Measurements from ENCODE around the gene PDE10A. TPM values are rescaled to one million over a fixed set of nuclear protein-coding genes. Genes with fewer than 3 reads are reported as not detected.
"Not testable (repeated sequence)": the region's sequence is repeated elsewhere in the genome, so short reads cannot be mapped to it uniquely, and the experiment has no call there.

Gene PDE10A
- total RNA-seq, 1 donor from 2014 or later: 5.4 TPM

DNA sequence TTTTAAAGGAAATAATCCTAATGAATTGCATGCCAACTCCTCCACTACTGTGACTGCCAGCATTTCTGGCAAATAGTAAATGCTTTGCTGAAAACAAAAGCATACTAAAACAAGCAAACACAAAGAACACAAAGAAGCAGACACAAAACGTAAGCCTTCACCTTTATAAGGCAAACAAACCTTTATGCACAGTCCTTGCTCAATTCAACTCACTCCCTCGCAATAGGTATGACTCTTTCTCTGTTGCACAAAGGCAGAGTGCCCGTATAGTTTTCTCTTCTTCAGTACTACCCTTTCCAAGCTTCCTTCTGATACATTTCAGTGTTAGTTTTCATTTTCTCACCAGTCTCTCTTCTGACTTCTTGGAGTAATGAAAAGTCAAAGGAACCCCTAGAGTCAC is 63.9 kb downstream of the PDE10A start:
- H3K4me3 Mint-ChIP-seq (ENCODE audit: unreplicated experiment): no peak overlapping the region
- H3K36me3 Mint-ChIP-seq (ENCODE audit: low read depth, unreplicated experiment): no peaks in the 10 kb centered on the region
- Histone ChIP-seq H3K36me3 (ENCODE audit: insufficient read depth, low read length) (no peaks in the 10 kb centered on the region), H2AFZ (ENCODE audit: low read depth, low read length) (no peak overlapping the region), H3K9ac (ENCODE audit: low read length) (no peak overlapping the region), H3K79me2 (ENCODE audit: insufficient read depth, low read length) (peaks cover 3% of the 10 kb centered on the region), H3K27me3 (ENCODE audit: insufficient read depth, low read length) (no peaks in the 10 kb centered on the region), H3K4me1 (ENCODE audit: insufficient read depth, low read length) (no peaks in the 10 kb centered on the region), H3K4me3 (ENCODE audit: insufficient read depth, low read depth, low read length) (no peak overlapping the region), H3K9me3 (ENCODE audit: insufficient read depth, low read depth, low read length) (no peaks in the 10 kb centered on the region), H4K20me1 (ENCODE audit: insufficient read depth, low read length) (no peaks in the 10 kb centered on the region), H3K4me2 (ENCODE audit: low read length) (no peak overlapping the region), H3K27ac (ENCODE audit: low read depth, low read length) (no peak overlapping the region)
- no peak for FAIRE-seq
- TF ChIP-seq, protein P1, sequence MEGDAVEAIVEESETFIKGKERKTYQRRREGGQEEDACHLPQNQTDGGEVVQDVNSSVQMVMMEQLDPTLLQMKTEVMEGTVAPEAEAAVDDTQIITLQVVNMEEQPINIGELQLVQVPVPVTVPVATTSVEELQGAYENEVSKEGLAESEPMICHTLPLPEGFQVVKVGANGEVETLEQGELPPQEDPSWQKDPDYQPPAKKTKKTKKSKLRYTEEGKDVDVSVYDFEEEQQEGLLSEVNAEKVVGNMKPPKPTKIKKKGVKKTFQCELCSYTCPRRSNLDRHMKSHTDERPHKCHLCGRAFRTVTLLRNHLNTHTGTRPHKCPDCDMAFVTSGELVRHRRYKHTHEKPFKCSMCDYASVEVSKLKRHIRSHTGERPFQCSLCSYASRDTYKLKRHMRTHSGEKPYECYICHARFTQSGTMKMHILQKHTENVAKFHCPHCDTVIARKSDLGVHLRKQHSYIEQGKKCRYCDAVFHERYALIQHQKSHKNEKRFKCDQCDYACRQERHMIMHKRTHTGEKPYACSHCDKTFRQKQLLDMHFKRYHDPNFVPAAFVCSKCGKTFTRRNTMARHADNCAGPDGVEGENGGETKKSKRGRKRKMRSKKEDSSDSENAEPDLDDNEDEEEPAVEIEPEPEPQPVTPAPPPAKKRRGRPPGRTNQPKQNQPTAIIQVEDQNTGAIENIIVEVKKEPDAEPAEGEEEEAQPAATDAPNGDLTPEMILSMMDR (IDR thresholded peaks at IDR 0.05; ENCODE audit: insufficient read depth, low read depth, low read length): no peak
- no peak for TF ChIP-seq EZH2 (IDR thresholded peaks at IDR 0.05; ENCODE audit: insufficient read depth, low read length)
- DNase-seq (ENCODE audit: low read depth): no peak
- no peaks in the 10 kb centered on the region for H3K9me3 Mint-ChIP-seq (ENCODE audit: unreplicated experiment)
- peaks cover 3% of the 10 kb centered on the region for H3K27me3 Mint-ChIP-seq (ENCODE audit: low read depth, unreplicated experiment)
- H3K27ac Mint-ChIP-seq (ENCODE audit: unreplicated experiment): no peak overlapping the region
- no peaks in the 10 kb centered on the region for H3K4me1 Mint-ChIP-seq (ENCODE audit: low read depth, unreplicated experiment)

DNA sequence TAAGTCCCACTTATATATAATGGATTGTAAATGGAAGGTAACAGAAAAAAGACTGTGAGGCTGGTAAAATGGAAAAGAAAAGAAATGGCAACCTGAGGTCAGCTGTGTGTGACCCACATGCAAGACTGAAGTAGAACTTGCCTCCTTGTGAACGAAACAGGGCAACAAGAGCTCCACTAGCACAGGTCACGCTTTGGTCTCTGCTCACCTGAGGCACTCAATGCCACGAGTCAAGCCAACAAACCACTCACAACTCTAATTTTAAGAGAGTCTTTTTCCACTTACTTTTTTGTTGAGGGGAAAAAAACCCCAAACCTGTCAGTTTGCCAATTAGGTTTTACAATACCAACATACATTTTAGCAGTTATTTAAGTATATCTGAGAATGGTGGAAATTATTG is 65.2 kb downstream of the PDE10A start:
- Histone ChIP-seq H3K4me1 (ENCODE audit: insufficient read depth, low read length) (no peaks in the 10 kb centered on the region), H3K36me3 (ENCODE audit: insufficient read depth, low read length) (no peaks in the 10 kb centered on the region), H3K79me2 (ENCODE audit: insufficient read depth, low read length) (peaks cover 3% of the 10 kb centered on the region), H3K9ac (ENCODE audit: low read length) (no peak overlapping the region), H3K9me3 (ENCODE audit: insufficient read depth, low read depth, low read length) (no peaks in the 10 kb centered on the region), H3K27ac (ENCODE audit: low read depth, low read length) (no peak overlapping the region), H3K4me2 (ENCODE audit: low read length) (no peak overlapping the region), H3K27me3 (ENCODE audit: insufficient read depth, low read length) (no peaks in the 10 kb centered on the region), H4K20me1 (ENCODE audit: insufficient read depth, low read length) (no peaks in the 10 kb centered on the region), H3K4me3 (ENCODE audit: insufficient read depth, low read depth, low read length) (no peak overlapping the region), H2AFZ (ENCODE audit: low read depth, low read length) (no peak overlapping the region)
- TF ChIP-seq, protein P1 (IDR thresholded peaks at IDR 0.05; ENCODE audit: insufficient read depth, low read depth, low read length): no peak
- TF ChIP-seq EZH2 (IDR thresholded peaks at IDR 0.05; ENCODE audit: insufficient read depth, low read length): no peak
- DNase-seq (ENCODE audit: low read depth) (no peak), FAIRE-seq (no peak)
- Mint-ChIP-seq H3K36me3 (ENCODE audit: low read depth, unreplicated experiment) (no peaks in the 10 kb centered on the region), H3K4me3 (ENCODE audit: unreplicated experiment) (no peak overlapping the region), H3K9me3 (ENCODE audit: unreplicated experiment) (peaks cover 3% of the 10 kb centered on the region), H3K27me3 (ENCODE audit: low read depth, unreplicated experiment) (peaks cover 3% of the 10 kb centered on the region), H3K4me1 (ENCODE audit: low read depth, unreplicated experiment) (no peaks in the 10 kb centered on the region), H3K27ac (ENCODE audit: unreplicated experiment) (no peak overlapping the region)

DNA sequence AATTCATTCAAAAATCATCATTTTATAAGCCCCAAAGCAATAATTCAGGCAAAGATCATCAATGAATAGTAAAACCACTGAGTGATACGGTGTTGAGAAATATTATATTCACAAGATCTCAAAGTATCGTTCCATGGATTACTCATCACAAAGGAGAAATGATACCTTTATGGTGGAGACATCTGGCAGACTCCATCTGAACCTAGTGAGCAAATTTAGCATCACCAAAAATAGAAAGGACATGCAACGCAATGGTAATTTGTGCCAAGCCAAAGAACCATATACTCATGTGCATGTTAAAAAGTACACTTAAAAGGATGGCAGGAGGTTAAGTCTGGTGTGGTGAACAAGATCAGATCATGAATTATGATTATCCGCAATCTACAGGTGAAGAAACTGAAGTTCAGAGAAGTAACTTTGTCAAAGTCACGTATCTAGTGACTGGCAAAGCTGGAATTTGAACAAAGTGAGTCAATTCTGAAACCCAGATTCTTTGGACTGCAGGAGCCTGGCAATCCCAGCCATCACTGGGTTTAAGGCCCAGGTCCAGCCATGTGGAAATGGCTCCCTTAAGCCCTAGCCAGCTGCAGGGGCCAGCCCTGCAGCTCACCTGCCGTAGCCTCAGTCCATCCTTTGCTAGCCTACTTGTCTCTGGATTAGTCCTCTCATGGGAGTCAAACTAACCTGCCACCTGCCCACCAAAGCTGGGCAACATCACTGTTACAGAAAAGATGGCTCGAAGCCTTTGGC is 68.3 kb downstream of the PDE10A start:
- H3K9me3 Mint-ChIP-seq (ENCODE audit: unreplicated experiment): peaks cover 3% of the 10 kb centered on the region
- Histone ChIP-seq H3K9me3 (ENCODE audit: insufficient read depth, low read depth, low read length) (no peaks in the 10 kb centered on the region), H4K20me1 (ENCODE audit: insufficient read depth, low read length) (no peaks in the 10 kb centered on the region), H3K36me3 (ENCODE audit: insufficient read depth, low read length) (no peaks in the 10 kb centered on the region), H3K27me3 (ENCODE audit: insufficient read depth, low read length) (no peaks in the 10 kb centered on the region), H3K4me1 (ENCODE audit: insufficient read depth, low read length) (no peaks in the 10 kb centered on the region), H3K79me2 (ENCODE audit: insufficient read depth, low read length) (no peaks in the 10 kb centered on the region), H2AFZ (ENCODE audit: low read depth, low read length) (no peak overlapping the region), H3K9ac (ENCODE audit: low read length) (no peak overlapping the region), H3K4me3 (ENCODE audit: insufficient read depth, low read depth, low read length) (no peak overlapping the region), H3K4me2 (ENCODE audit: low read length) (no peak overlapping the region), H3K27ac (ENCODE audit: low read depth, low read length) (no peak overlapping the region)
- H3K4me1 Mint-ChIP-seq (ENCODE audit: low read depth, unreplicated experiment): no peaks in the 10 kb centered on the region
- no peak overlapping the region for H3K27ac Mint-ChIP-seq (ENCODE audit: unreplicated experiment)
- H3K36me3 Mint-ChIP-seq (ENCODE audit: low read depth, unreplicated experiment): no peaks in the 10 kb centered on the region
- no peak for TF ChIP-seq EZH2 (IDR thresholded peaks at IDR 0.05; ENCODE audit: insufficient read depth, low read length)
- TF ChIP-seq, protein P1 (IDR thresholded peaks at IDR 0.05; ENCODE audit: insufficient read depth, low read depth, low read length): no peak
- DNase-seq (ENCODE audit: low read depth) (no peak), FAIRE-seq (no peak)
- no peaks in the 10 kb centered on the region for H3K27me3 Mint-ChIP-seq (ENCODE audit: low read depth, unreplicated experiment)
- H3K4me3 Mint-ChIP-seq (ENCODE audit: unreplicated experiment): no peak overlapping the region

DNA sequence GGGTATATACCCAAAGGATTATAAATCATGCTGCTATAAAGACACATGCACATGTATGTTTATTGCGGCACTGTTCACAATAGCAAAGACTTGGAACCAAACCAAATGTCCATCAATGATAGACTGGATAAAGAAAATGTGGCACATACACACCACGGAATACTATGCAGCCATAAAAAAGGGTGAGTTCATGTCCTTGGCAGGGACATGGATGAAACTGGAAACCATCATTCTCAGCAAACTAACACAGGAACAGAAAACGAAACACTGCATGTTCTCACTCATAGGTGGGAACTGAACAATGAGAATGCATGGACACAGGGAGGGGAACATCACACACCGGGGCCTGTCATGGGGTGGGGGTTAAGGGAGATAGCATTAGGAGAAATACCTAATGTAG is 70.1 kb downstream of the PDE10A start:
- not testable (repeated sequence) for H3K4me2 ChIP-seq (ENCODE audit: low read length); H3K27me3 Mint-ChIP-seq (ENCODE audit: low read depth, unreplicated experiment); H3K36me3 Mint-ChIP-seq (ENCODE audit: low read depth, unreplicated experiment); H3K27ac Mint-ChIP-seq (ENCODE audit: unreplicated experiment); H3K4me3 ChIP-seq (ENCODE audit: insufficient read depth, low read depth, low read length); H3K79me2 ChIP-seq (ENCODE audit: insufficient read depth, low read length); H3K4me3 Mint-ChIP-seq (ENCODE audit: unreplicated experiment); H4K20me1 ChIP-seq (ENCODE audit: insufficient read depth, low read length); FAIRE-seq; H3K4me1 Mint-ChIP-seq (ENCODE audit: low read depth, unreplicated experiment); H3K9ac ChIP-seq (ENCODE audit: low read length); H2AFZ ChIP-seq (ENCODE audit: low read depth, low read length); H3K4me1 ChIP-seq (ENCODE audit: insufficient read depth, low read length); H3K27ac ChIP-seq (ENCODE audit: low read depth, low read length); H3K9me3 Mint-ChIP-seq (ENCODE audit: unreplicated experiment); H3K9me3 ChIP-seq (ENCODE audit: insufficient read depth, low read depth, low read length); DNase-seq (ENCODE audit: low read depth); H3K36me3 ChIP-seq (ENCODE audit: insufficient read depth, low read length); H3K27me3 ChIP-seq (ENCODE audit: insufficient read depth, low read length)
